Thyroid gland (tissue), 4 donors: ENCODE data around the gene ZAR1. TPM values are rescaled to one million over a fixed set of nuclear protein-coding genes. Genes with fewer than 3 reads are reported as not detected.

Experiments
- DNase-seq, 2 donors: peaks; one replicate each; pipeline ENCODE4 v3.0.0-alpha.2; 2019
- H3K27ac ChIP-seq, 3 donors: fragments of 200-600 bp; sonication (generic); 1 replicate in 2 of 3; 2 replicates in 1 of 3; pipeline ENCODE4 v1.5.1; 2016 to 2019; ENCODE audit warnings: mild to moderate bottlenecking in 1 of 3, moderate library complexity in 1 of 3
- H3K27me3 ChIP-seq: fragments of 200-600 bp; sonication (generic); one replicate; pipeline ENCODE4 v1.5.1; 2019
- H3K36me3 ChIP-seq, 2 donors: fragments of 200-600 bp; sonication (generic); one replicate each; pipeline ENCODE4 v1.5.1; 2016 to 2019
- H3K4me1 ChIP-seq, 2 donors: fragments of 200-600 bp; sonication (generic); one replicate each; pipeline ENCODE4 v1.5.1; 2017 to 2019
- H3K4me3 ChIP-seq, 3 donors: fragments of 200-600 bp; sonication (generic); replicated peaks in 1 of 3; 1 replicate in 2 of 3; 2 replicates in 1 of 3; pipeline ENCODE4 v1.5.1; 2016; ENCODE audit warnings: mild to moderate bottlenecking in 1 of 3
- H3K9me3 ChIP-seq: fragments of 200-600 bp; sonication (generic); one replicate; pipeline ENCODE4 v1.5.1; 2017
- POLR2A ChIP-seq, 2 donors: fragments of 450-650 bp; IDR thresholded peaks; one replicate each; pipeline ENCODE4 v1.6.1; 2017; ENCODE audit warnings: antibody characterized with exemption in 2 of 2, mild to moderate bottlenecking in 2 of 2, moderate library complexity in 1 of 2
- WGBS, 2 donors: methylation state at CpG; one replicate each; pipeline ENCODE4 v1.1.5; 2017; 5-methylcytosine and 5-hydroxymethylcytosine counted together
- intact Hi-C: fragments of 100-400 bp; cut with DNase I; formaldehyde crosslinking; loops from one replicate; pipeline ENCODE4 v1.15.1; 2023
- total RNA-seq, 4 donors: library from RNA; depleted of rRNA; stranded (reverse); fragments of >200 nt; gene quantifications; one replicate each; pipeline ENCODE4 v1.2.3, GENCODE V29; 2016
- TF ChIP-seq, protein P1 (sequence below), 6 experiments: fragments of 200-600 bp in 3 of 6; fragments of 450-650 bp in 3 of 6; sonication (generic) in 3 of 6; IDR thresholded peaks; one replicate each; pipeline ENCODE4 v1.5.1; 2016 to 2019; ENCODE audit warnings: antibody characterized with exemption in 6 of 6, mild to moderate bottlenecking in 2 of 6, inconsistent platforms in 1 of 6, moderate library complexity in 1 of 6

ZAR1 gene
- total RNA-seq, 4 donors from 2014 or later, result not detected

DNA sequence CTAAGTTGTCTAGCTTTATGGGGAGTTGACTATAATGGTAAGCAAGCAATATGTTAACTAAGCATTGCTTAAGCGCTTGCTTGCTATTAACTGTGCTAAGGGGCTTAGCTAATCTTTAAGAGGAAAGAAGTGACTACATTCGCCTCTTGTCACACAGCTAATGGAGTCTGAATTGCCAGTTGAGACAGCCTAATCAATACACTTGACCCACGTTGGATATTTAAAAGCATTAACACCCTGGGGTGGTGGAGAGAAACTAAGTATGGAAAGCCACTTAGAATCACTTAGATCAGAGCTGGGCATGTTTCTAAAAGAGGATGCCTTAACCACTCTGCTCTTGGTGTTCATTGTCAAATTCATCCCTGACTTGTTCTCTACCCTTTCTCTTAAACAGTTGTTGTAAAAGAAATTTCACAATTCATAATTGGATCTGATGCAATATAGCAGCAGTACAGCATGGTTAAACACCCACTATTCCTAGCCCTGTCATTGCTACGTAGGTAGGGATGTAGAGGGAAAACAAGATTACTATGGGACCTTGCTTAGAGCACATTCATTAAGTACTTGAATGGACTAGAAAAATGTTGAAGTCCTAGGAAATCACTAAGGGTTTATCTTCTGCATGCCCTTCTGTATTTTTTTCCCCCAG, 3.5 kb downstream of the ZAR1 start:
- H3K9me3 ChIP-seq, result no peaks in the 10 kb centered on the region
- no peak overlapping the region for H3K4me3 ChIP-seq
- intact Hi-C loops, result no loop called here
- WGBS, 2 donors, result 78% methylated on average over 4 of the region's 4 CpGs
- H3K27ac ChIP-seq, result no peak overlapping the region
- peaks cover 14% of the 10 kb centered on the region for H3K27me3 ChIP-seq
- no peaks in the 10 kb centered on the region for H3K36me3 ChIP-seq
- H3K4me1 ChIP-seq, result peaks cover 0 to 13% of the 10 kb centered on the region in 2 donors
- DNase-seq, result no peak
- no peak for TF ChIP-seq POLR2A (IDR thresholded peaks at IDR 0.05)
- TF ChIP-seq, protein P1, sequence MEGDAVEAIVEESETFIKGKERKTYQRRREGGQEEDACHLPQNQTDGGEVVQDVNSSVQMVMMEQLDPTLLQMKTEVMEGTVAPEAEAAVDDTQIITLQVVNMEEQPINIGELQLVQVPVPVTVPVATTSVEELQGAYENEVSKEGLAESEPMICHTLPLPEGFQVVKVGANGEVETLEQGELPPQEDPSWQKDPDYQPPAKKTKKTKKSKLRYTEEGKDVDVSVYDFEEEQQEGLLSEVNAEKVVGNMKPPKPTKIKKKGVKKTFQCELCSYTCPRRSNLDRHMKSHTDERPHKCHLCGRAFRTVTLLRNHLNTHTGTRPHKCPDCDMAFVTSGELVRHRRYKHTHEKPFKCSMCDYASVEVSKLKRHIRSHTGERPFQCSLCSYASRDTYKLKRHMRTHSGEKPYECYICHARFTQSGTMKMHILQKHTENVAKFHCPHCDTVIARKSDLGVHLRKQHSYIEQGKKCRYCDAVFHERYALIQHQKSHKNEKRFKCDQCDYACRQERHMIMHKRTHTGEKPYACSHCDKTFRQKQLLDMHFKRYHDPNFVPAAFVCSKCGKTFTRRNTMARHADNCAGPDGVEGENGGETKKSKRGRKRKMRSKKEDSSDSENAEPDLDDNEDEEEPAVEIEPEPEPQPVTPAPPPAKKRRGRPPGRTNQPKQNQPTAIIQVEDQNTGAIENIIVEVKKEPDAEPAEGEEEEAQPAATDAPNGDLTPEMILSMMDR (IDR thresholded peaks at IDR 0.05), result no peak

DNA sequence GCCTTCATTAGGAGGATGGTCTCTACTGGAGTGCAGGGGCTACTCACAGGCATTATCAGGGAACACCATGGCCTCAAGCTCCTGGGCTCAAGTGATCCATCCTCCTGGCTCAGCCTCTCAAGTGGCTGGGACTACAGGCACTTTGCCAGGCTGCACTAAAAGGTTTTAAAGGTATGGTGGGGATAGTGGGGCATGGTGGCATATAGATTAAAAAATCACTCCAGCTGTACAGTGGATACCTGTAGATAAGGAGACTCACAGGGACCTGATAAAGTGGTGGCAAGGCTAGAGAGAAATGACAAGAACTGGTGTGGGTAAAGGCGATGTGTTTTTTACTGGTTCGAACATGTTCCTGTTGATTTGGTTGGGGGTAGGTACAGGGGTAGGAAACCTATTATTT, 5.9 kb downstream of the ZAR1 start:
- DNase-seq, result no peak
- intact Hi-C loops, result no loop called here
- Histone ChIP-seq H3K9me3 (no peaks in the 10 kb centered on the region), H3K36me3 (peaks cover 7 to 8% of the 10 kb centered on the region in 2 donors), H3K27me3 (peaks cover 2% of the 10 kb centered on the region), H3K4me1 (peaks cover 0 to 2% of the 10 kb centered on the region in 2 donors), H3K27ac (no peak overlapping the region), H3K4me3 (no peak overlapping the region)
- 98 to 99% methylated on average over 2 of the region's 2 CpGs for WGBS, 2 donors
- TF ChIP-seq, protein P1 (IDR thresholded peaks at IDR 0.05), result no peak
- TF ChIP-seq POLR2A (IDR thresholded peaks at IDR 0.05), result no peak

DNA sequence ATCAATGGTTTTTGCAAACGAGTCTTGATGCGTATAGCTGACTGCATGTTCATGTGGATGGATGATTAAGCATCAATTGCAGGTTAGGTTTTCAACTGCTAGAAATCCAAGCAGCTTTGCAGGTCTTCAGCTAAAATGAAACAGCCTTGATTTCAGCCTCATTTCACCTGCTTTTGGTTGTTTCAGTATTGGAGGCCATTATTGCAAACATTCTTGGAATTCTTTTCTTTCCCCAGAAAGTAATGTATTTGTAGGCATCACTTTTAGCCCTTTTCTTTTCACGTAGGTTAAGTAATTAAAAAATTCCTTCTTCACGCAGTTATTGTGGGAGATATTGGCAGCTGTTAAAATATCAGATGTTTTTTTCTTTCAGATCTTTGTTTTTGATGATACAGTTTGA, 8.8 kb downstream of the ZAR1 start:
- DNase-seq, result no peak
- 92 to 94% methylated on average over 4 of the region's 4 CpGs for WGBS, 2 donors
- TF ChIP-seq POLR2A (IDR thresholded peaks at IDR 0.05), result no peak
- TF ChIP-seq, protein P1 (IDR thresholded peaks at IDR 0.05), result no peak
- Histone ChIP-seq H3K4me1 (no peaks in the 10 kb centered on the region), H3K27me3 (no peaks in the 10 kb centered on the region), H3K36me3 (peaks cover 7 to 8% of the 10 kb centered on the region in 2 donors), H3K27ac (no peak overlapping the region), H3K9me3 (no peaks in the 10 kb centered on the region), H3K4me3 (no peak overlapping the region)
- intact Hi-C loops, result no loop called here

DNA sequence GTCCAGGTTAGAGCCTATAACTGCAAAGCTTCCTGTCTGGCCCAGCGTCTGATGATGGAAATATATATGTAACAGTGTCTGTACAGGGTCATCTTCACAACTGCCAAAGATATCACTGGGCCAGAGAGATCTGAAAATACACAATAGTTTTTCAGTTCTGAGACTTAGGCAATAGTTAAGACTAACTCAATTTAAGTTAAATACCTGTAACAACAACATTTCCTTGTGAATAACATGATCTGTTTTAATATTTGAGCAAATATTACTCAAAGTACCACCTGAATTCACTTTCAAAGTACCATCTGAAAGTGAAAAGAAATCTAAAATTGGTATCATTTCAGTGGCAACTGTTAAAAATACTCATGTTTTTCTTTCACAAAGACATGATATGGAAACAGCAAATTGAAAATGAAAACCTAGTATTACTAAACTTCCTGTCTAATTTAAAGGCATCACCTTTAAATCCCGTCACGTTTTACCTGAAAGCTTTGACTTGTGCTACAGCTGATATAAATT, 9.6 kb downstream of the ZAR1 start:
- H3K36me3 ChIP-seq, result peaks cover 7 to 8% of the 10 kb centered on the region in 2 donors

More for the DNA sequence above, 9.6 kb downstream of the ZAR1 start:
- H3K27me3 ChIP-seq, result no peaks in the 10 kb centered on the region
- no peak overlapping the region for H3K4me3 ChIP-seq
- no peaks in the 10 kb centered on the region for H3K9me3 ChIP-seq
- WGBS, 2 donors, result 90 to 92% methylated on average over 3 of the region's 3 CpGs
- no peaks in the 10 kb centered on the region for H3K4me1 ChIP-seq
- H3K27ac ChIP-seq, result no peak overlapping the region
- no peak for DNase-seq
- TF ChIP-seq POLR2A (IDR thresholded peaks at IDR 0.05), result no peak
- TF ChIP-seq, protein P1 (IDR thresholded peaks at IDR 0.05), result no peak
- intact Hi-C loops, result no loop called here
